Measurements from ENCODE around the gene CTIF. TPM values are rescaled to one million over a fixed set of nuclear protein-coding genes. Genes with fewer than 3 reads are reported as not detected.
"Not testable (repeated sequence)": the region's sequence is repeated elsewhere in the genome, so short reads cannot be mapped to it uniquely, and the experiment has no call there.

CTIF gene
- total RNA-seq, 1 experiment from 2014 or later = 8.3 TPM

GRCh38 chr18:48800876-48801727 is 262.3 kb downstream of the CTIF start:
- DNase-seq (ENCODE audit: low spot score) = no peak

GRCh38 chr18:48801728-48802542 is 263.1 kb downstream of the CTIF start:
- no peak for DNase-seq (ENCODE audit: low spot score)

- DNase-seq (ENCODE audit: low spot score) = no peak
Measured at GRCh38 chr18:48802543-48803290, 263.9 kb downstream of the CTIF start.

GRCh38 chr18:48803518-48803917 is 264.7 kb downstream of the CTIF start:
- DNase-seq (ENCODE audit: low spot score) = no peak

- no peak for DNase-seq (ENCODE audit: low spot score)
Measured at GRCh38 chr18:48803951-48804855, 265.4 kb downstream of the CTIF start.

GRCh38 chr18:48804856-48805610 is 266.2 kb downstream of the CTIF start:
- no peak for DNase-seq (ENCODE audit: low spot score)

GRCh38 chr18:48805826-48806535 is 267.1 kb downstream of the CTIF start:
- no peak for DNase-seq (ENCODE audit: low spot score)

GRCh38 chr18:48806551-48807261 is 267.9 kb downstream of the CTIF start:
- no peak for DNase-seq (ENCODE audit: low spot score)

- DNase-seq (ENCODE audit: low spot score) = no peak
Measured at GRCh38 chr18:48808476-48808875, 269.6 kb downstream of the CTIF start.

GRCh38 chr18:48809365-48809764 is 270.5 kb downstream of the CTIF start:
- DNase-seq (ENCODE audit: low spot score) = no peak

GRCh38 chr18:48810805-48811204 is 272.0 kb downstream of the CTIF start:
- no peak for DNase-seq (ENCODE audit: low spot score)

GRCh38 chr18:48811401-48811800 is 272.6 kb downstream of the CTIF start:
- DNase-seq (ENCODE audit: low spot score) = no peak

GRCh38 chr18:48811977-48812451 is 273.2 kb downstream of the CTIF start:
- not testable (repeated sequence) for DNase-seq (ENCODE audit: low spot score)

- no peak for DNase-seq (ENCODE audit: low spot score)
Measured at GRCh38 chr18:48813321-48813720, 274.5 kb downstream of the CTIF start.

GRCh38 chr18:48813833-48814489 is 275.1 kb downstream of the CTIF start:
- DNase-seq (ENCODE audit: low spot score) = no peak

- no peak for DNase-seq (ENCODE audit: low spot score)
Measured at GRCh38 chr18:48814490-48815178, 275.8 kb downstream of the CTIF start.

GRCh38 chr18:48815179-48815515 is 276.3 kb downstream of the CTIF start:
- no peak for DNase-seq (ENCODE audit: low spot score)

Measured in HT-29 (cell line).